C4-2B (cell line): ENCODE results near the gene HCAR3.
"Not testable (repeated sequence)": the region's sequence is repeated elsewhere in the genome, so short reads cannot be mapped to it uniquely, and the experiment has no call there.

Experiments used
- H3K27ac ChIP-seq: fragments of 450-650 bp; 2 replicates; pipeline ENCODE4 v1.5.1; 2017
- ZFX ChIP-seq: fragments of 450-650 bp; IDR thresholded peaks from 2 replicates; pipeline ENCODE4 v1.6.1; 2017
- TF ChIP-seq, protein P1 (sequence below): fragments of 450-650 bp; conservative IDR thresholded peaks from 2 replicates; pipeline ENCODE4 v1.5.1; 2017; ENCODE audit warnings: mild to moderate bottlenecking

HCAR3 gene

DNA sequence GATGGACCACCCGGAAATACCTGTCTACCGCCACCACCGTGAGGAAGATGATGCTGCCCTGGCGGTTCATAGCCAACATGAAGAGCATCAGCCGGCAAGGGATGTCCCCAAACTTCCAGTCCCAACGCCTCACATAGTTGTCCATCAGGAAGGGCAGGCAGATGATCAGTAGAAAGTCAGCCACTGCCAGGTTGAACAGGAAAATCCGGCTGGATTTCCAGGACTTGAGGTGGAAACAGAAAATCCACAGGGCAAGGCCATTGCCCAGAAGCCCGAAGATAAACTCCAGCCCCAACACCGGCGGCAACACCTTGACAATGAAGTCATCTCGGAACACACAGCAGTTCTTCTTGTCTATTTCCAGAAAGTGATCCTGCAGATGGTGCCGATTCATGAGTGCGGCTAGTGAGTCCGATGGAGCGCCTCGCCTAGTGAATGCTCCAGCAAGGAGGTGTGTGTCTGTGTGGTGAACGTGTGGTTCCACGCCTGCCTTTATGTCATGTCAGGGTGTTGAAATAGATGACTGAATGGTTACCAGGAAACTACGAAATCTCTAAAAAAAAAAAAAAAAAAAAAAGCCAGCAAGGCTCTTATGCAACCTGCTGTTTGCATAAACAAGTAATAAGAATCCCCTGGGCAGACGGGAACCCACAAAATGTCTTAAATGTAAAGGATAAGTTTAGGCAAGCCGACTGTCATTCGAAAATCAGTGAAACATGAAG, 13.6 kb downstream of the HCAR3 start, which contains the start of gene HCAR2:
HCAR2 (minus strand) TSS at position 468 of the 722 bp plus-strand sequence; CDS start at position 394, 74 bp downstream.
- H3K27ac ChIP-seq: not testable (repeated sequence)

DNA sequence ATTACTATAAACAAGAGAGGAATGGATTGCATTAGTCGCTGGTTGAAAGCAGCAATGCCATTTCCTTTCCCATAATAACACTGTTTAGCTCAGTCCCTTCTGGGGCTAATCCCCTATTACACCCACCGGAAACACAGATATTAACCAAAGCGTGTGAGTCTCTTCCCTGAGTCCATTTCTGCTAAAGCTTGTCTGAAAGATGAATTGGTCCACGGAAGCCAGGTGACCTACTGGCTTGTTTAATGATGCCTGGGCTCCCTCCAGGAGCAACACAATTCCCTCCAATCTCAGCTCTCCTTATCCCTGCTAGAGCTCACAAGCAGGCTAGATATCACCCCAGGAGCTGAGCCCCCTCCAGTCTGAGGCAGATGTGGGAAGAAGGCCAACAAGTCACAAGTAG, 15.1 kb downstream of the HCAR3 start:
- not testable (repeated sequence) for H3K27ac ChIP-seq

DNA sequence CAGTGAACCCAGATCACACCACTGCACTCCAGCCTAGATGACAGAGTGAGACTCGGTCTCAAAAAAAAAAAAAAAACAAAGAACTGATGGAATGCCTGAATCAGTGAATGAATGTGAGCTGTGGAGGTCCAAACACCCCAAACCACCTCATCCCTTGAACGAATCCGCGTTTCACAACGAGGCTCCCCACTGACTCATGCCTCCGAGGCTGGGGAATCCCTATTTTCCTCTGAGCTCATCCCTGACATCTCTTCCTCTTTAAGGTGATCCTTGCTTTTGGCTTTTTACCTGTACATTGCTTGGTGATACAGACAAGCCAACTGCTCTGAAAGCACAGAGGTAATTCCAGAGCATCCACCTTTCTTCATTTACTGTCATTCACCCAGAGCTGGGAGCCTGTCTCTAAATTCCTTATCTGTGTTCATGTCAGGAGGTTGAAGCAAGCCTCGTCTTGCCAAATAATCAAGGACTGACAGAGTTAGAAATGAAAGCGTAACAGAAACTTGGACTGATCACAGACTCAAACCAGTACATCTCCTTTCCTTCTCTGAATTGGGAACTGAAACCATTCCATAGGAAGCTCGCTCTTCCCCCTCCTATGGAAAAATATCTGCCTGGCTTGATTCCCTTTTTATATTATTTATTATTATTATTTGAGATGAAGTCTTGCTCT, 16.4 kb downstream of the HCAR3 start:
- not testable (repeated sequence) for H3K27ac ChIP-seq

DNA sequence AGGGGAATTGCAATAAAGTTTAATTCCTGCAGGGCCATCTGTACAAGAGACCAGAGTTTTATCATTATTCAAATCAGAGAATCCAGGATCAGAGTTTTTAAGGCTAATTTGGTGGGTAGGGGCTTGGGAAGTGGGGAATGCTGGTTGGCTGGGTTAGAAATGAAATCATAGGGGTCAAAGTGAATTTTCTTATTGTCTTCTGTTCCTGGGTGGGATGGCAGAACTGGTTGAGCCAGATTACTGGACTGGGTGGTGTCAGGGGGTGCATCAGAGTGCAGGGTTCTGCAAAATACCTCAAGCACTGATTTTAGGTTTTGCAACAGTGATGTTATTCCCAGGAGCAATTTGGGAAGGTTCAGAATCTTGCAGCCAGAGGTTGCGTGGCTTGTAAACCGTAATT, 19.7 kb downstream of the HCAR3 start:
- H3K27ac ChIP-seq: not testable (repeated sequence)

DNA sequence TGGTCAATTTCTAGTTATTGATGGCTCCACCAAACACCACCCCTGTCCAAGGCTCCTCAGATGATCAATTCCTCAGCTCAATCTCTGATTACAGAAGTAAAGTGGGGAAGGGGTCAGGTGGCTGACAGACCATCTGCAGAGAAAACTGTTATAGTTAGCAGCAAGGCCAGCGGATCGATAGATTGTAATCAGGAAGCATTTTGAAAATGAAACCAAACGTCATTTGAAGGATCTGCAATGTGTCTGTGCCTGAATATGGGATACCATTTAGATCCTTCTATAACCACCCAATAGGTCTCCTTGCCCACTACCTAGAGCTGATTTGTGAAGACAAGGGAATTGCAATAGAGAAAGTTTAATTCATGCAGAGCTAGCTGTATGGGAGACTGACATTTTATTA, 25.0 kb downstream of the HCAR3 start:
- TF ChIP-seq, protein P1, sequence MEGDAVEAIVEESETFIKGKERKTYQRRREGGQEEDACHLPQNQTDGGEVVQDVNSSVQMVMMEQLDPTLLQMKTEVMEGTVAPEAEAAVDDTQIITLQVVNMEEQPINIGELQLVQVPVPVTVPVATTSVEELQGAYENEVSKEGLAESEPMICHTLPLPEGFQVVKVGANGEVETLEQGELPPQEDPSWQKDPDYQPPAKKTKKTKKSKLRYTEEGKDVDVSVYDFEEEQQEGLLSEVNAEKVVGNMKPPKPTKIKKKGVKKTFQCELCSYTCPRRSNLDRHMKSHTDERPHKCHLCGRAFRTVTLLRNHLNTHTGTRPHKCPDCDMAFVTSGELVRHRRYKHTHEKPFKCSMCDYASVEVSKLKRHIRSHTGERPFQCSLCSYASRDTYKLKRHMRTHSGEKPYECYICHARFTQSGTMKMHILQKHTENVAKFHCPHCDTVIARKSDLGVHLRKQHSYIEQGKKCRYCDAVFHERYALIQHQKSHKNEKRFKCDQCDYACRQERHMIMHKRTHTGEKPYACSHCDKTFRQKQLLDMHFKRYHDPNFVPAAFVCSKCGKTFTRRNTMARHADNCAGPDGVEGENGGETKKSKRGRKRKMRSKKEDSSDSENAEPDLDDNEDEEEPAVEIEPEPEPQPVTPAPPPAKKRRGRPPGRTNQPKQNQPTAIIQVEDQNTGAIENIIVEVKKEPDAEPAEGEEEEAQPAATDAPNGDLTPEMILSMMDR: no peak
- no peak for TF ChIP-seq ZFX
- H3K27ac ChIP-seq: no peak overlapping the region

DNA sequence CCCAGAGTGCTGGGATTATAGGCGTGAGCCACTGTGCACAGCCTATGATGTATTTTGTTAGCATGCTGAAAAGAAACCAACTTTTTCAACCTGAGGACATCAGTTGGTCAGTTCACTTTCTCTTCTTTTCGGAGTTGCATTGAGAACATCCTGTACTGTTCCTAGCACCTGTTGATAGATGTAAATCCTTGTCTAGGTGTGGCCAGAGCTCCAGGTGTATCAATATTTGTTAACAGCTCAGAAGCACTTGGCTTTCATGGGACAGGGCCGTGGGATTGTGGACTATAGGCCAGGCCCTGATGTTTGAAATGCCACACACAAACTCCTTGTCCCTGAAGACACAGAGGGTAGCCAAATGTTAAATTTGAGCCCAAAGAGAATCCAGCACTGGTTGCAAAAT, 28.3 kb downstream of the HCAR3 start:
- TF ChIP-seq, protein P1: no peak
- no peak for TF ChIP-seq ZFX
- H3K27ac ChIP-seq: no peak overlapping the region

DNA sequence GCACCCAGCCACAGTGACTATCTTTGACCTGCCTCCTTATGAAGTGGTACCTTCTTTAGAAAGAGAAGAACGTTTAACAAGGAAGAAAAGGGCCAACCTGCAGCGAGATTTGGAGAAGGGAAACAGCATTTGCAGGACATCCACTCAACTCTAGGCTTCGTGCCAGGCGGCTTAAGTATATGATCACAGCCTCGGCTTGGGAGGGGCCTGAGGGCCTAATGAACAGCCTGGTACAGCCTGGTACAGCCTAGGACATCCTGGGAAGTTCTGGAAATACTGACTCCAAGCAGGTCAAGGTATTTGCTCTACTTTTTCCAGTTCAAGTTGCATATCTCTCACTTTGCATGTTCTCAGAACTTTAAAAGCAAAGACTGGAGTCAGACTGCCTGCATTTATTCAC, 29.5 kb downstream of the HCAR3 start:
- H3K27ac ChIP-seq: no peak overlapping the region
- no peak for TF ChIP-seq ZFX
- TF ChIP-seq, protein P1: no peak

DNA sequence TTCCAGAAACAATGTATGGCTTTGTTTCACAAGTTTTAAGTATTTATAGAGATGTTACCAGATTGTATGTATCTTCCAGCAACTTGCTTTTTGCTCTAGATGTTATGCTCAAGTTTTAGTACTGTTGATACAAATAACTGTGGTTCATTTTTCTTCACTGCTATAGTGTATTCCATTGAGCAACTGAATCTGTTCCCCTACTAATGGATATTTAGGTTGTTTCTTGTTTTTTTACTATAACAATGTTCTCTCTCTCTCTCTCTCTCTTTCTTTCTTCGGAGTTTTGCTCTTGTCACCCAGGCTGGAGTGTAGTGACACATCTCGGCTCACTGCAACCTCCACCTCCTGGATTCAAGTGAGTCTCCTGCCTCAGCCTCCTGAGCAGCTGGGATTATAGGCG, 30.1 kb downstream of the HCAR3 start:
- no peak overlapping the region for H3K27ac ChIP-seq
- TF ChIP-seq, protein P1: no peak
- no peak for TF ChIP-seq ZFX

DNA sequence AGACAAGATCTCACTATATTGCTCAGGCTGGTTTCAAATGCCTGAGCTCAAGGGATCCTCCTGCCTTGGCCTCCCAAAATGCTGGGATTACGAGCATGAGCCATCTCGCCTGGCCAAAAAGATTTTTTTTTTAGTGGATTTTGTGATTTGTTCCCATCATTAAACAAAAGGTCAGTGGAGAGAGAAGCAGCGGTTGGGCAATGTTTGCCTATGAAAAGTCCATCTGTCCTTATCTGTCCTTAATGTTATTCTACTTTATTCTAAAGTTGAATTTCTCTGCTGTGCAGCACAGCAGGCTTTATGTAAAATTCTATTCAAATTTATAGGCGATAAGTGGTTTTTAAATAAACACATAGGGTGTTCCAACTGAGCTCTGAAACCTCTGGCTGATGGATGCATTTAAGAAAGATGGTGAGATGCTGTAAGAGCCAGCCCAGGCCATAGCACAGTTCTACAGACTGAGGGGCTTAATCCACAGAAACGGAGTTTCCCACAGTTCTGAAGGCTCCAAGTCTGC, 32.3 kb downstream of the HCAR3 start:
- no peak overlapping the region for H3K27ac ChIP-seq
- TF ChIP-seq, protein P1: no peak
- TF ChIP-seq ZFX: no peak
